B cell (primary cell): Measurements from ENCODE around the gene EDARADD. TPM values are rescaled to one million over a fixed set of nuclear protein-coding genes. Genes with fewer than 3 reads are reported as not detected.
A peak's percentile ranks its signal among the peaks of the same experiment; 100 is the strongest.

Experiments
- ATAC-seq: fragments of 200-7000 bp; cut with Tn5 transposase; one replicate; pipeline ENCODE4 v1.10.0; 2021; ENCODE audit warnings: low read depth, mild to moderate bottlenecking, moderate number of reproducible peaks, moderate library complexity
- CTCF ChIA-PET: fragments of 350-600 bp; sonication (Branson Sonifier 250); formaldehyde crosslinking; loops from one replicate; lab custom pipeline; 2021; ENCODE audit warnings: antibody characterized with exemption, inconsistent platforms; lab: Charles Lee
- POLR2A ChIA-PET: fragments of 350-600 bp; sonication (Branson Sonifier 250); formaldehyde crosslinking; loops from one replicate; lab custom pipeline; 2021; ENCODE audit warnings: antibody characterized with exemption; lab: Charles Lee
- DNase-seq: peaks from one replicate; pipeline ENCODE4 v3.0.0; 2013
- H2AFZ ChIP-seq: 2 replicates; pipeline ENCODE4 v1.6.1; 2012; ENCODE audit warnings: mild to moderate bottlenecking, low read depth, low read length; ENCODE audit not compliant: insufficient read depth, poor library complexity, severe bottlenecking
- H3K27ac ChIP-seq, 2 donors: 1 replicate in 1 of 2; 2 replicates in 1 of 2; pipeline ENCODE4 v1.5.1; 2012 to 2013; ENCODE audit warnings: low read length in 2 of 2, mild to moderate bottlenecking in 2 of 2, moderate library complexity in 1 of 2
- H3K27me3 ChIP-seq, 4 experiments: fragments of 200-600 bp in 1 of 4; sonication (generic) in 1 of 4; replicated peaks in 1 of 4; 1 replicate in 2 of 4; 2 replicates in 2 of 4; pipeline versions ENCODE4 v1.6.1 to v1.7.0; 2013 to 2016; ENCODE audit warnings: low read length in 3 of 4, mild to moderate bottlenecking in 2 of 4, mixed read lengths in 1 of 4, moderate library complexity in 1 of 4; ENCODE audit not compliant: insufficient read depth in 4 of 4, control insufficient read depth in 3 of 4; ENCODE audit errors: control extremely low read depth in 1 of 4
- H3K36me3 ChIP-seq, 2 experiments: replicated peaks in 1 of 2; 1 replicate in 1 of 2; 2 replicates in 1 of 2; pipeline versions ENCODE4 v1.6.1 to v1.7.1; 2013; ENCODE audit warnings: low read length in 1 of 2; ENCODE audit not compliant: insufficient read depth in 2 of 2, control insufficient read depth in 1 of 2; ENCODE audit errors: control extremely low read depth in 1 of 2, extremely low read depth in 1 of 2
- H3K4me1 ChIP-seq, 2 donors: fragments of 200-600 bp in 1 of 2; sonication (generic) in 1 of 2; 1 replicate in 1 of 2; 2 replicates in 1 of 2; pipeline versions ENCODE4 v1.5.1 to v1.6.1; 2013 to 2017; ENCODE audit warnings: low read length in 2 of 2; ENCODE audit not compliant: control insufficient read depth in 2 of 2, insufficient read depth in 2 of 2
- H3K4me2 ChIP-seq: replicated peaks from 2 replicates; pipeline ENCODE3; 2012; ENCODE audit warnings: mild to moderate bottlenecking, low read depth, low read length; ENCODE audit not compliant: poor library complexity, severe bottlenecking
- H3K4me3 ChIP-seq, 5 experiments: fragments of 200-600 bp in 1 of 5; sonication (generic) in 1 of 5; 1 replicate in 3 of 5; 2 replicates in 2 of 5; pipeline versions ENCODE4 v1.5.1 to v1.7.0; 2011 to 2016; ENCODE audit warnings: low read length in 4 of 5, mild to moderate bottlenecking in 4 of 5, low read depth in 2 of 5, control low read depth in 1 of 5, moderate library complexity in 1 of 5; ENCODE audit not compliant: insufficient read depth in 1 of 5; ENCODE audit errors: control extremely low read depth in 1 of 5, extremely low read depth in 1 of 5
- H3K79me2 ChIP-seq: fragments of 200-600 bp; sonication (generic); one replicate; pipeline ENCODE4 v1.6.0; 2016; ENCODE audit warnings: low read length; ENCODE audit not compliant: control insufficient read depth, insufficient read depth
- H3K9ac ChIP-seq: fragments of 200-600 bp; sonication (generic); 2 replicates; pipeline ENCODE4 v1.6.1; 2017; ENCODE audit warnings: mild to moderate bottlenecking, low read length, moderate library complexity
- H3K9me3 ChIP-seq, 3 donors: one replicate each; pipeline versions ENCODE4 v1.6.1 to v1.7.1; 2013; ENCODE audit warnings: low read length in 2 of 3; ENCODE audit not compliant: control insufficient read depth in 2 of 3, insufficient read depth in 1 of 3; ENCODE audit errors: control extremely low read depth in 1 of 3
- H4K20me1 ChIP-seq: 2 replicates; pipeline ENCODE4 v1.6.0; 2012; ENCODE audit warnings: mild to moderate bottlenecking, low read length; ENCODE audit not compliant: insufficient read depth, control insufficient read depth, poor library complexity, severe bottlenecking
- H3K27ac Mint-ChIP-seq: one replicate; pipeline ENCODE4 v1.8.0; 2021; ENCODE audit warnings: mixed read lengths
- H3K27me3 Mint-ChIP-seq: one replicate; pipeline ENCODE4 v1.8.0; 2021; ENCODE audit warnings: mixed read lengths
- H3K4me1 Mint-ChIP-seq: one replicate; pipeline ENCODE4 v1.8.0; 2021; ENCODE audit warnings: mixed read lengths
- H3K4me3 Mint-ChIP-seq: one replicate; pipeline ENCODE4 v1.8.0; 2021; ENCODE audit warnings: mixed read lengths
- H3K9me3 Mint-ChIP-seq: one replicate; pipeline ENCODE4 v1.8.0; 2022; ENCODE audit warnings: mixed read lengths; ENCODE audit not compliant: insufficient read depth
- CTCF ChIP-seq: fragments of 200-600 bp; IDR thresholded peaks from one replicate; pipeline ENCODE4 v1.8.0; 2022; ENCODE audit warnings: antibody characterized with exemption, mild to moderate bottlenecking
- EZH2 ChIP-seq: IDR thresholded peaks from 2 replicates; pipeline ENCODE4 v1.6.1; 2012; ENCODE audit warnings: borderline replicate concordance, low read depth, mild to moderate bottlenecking, moderate library complexity, low read length; ENCODE audit not compliant: insufficient read depth, poor library complexity, severe bottlenecking
- WGBS: methylation state at CpG from one replicate; pipeline ENCODE4 v1.1.5; 2013; ENCODE audit warnings: missing lambda C conversion rate; ENCODE audit not compliant: insufficient coverage; 5-methylcytosine and 5-hydroxymethylcytosine counted together
- intact Hi-C: fragments of 100-400 bp; cut with micrococcal nuclease; formaldehyde crosslinking; loops from one replicate; pipeline ENCODE4 v1.10.0; 2022
- polyA plus RNA-seq: library from polyadenylated mRNA; depleted of rRNA; stranded (reverse); fragments of >200 nt; gene quantifications from 2 replicates; pipeline ENCODE4 v1.2.3, GENCODE V29; 2012
- total RNA-seq, 2 donors: library from RNA; stranded (reverse); fragments of 120-200 nt in 1 of 2; gene quantifications; 1 replicate in 1 of 2; 2 replicates in 1 of 2; pipeline versions ENCODE4 v1.2.3 to v1.2.4, GENCODE V29; 2013 to 2022

Gene EDARADD
- total and polyA plus RNA-seq, 2 donors (not counting 1 experiment from before 2014, with no cell fraction given): 0.15 TPM; not detected in 1

GRCh38 chr1:236532850-236533249 lies 138.8 kb downstream of the EDARADD start:
- no peak for TF ChIP-seq CTCF
- TF ChIP-seq EZH2: no peak
- no peak overlapping the region for H3K4me3 Mint-ChIP-seq
- Histone ChIP-seq H3K79me2 (peaks cover 32% of the 10 kb centered on the region), H3K27me3 (no peaks in the 10 kb centered on the region), H3K9me3 (no peaks in the 10 kb centered on the region), H2AFZ (no peak overlapping the region), H3K4me1 (peaks cover 10 to 13% of the 10 kb centered on the region in 2 donors), H3K9ac (no peak overlapping the region), H3K36me3 (peaks cover 0 to 10% of the 10 kb centered on the region in 2 experiments), H3K4me3 (no peak overlapping the region), H3K4me2 (no peak overlapping the region), H3K27ac (no peak overlapping the region), H4K20me1 (no peaks in the 10 kb centered on the region)
- CTCF ChIA-PET: no interaction called here
- no peaks in the 10 kb centered on the region for H3K27me3 Mint-ChIP-seq
- H3K9me3 Mint-ChIP-seq: no peaks in the 10 kb centered on the region
- 95% methylated on average over 4 of the region's 4 CpGs for WGBS
- DNase-seq: no peak
- POLR2A ChIA-PET: no interaction called here
- intact Hi-C loops: no loop called here
- ATAC-seq: no peak
- H3K27ac Mint-ChIP-seq: no peak overlapping the region
- H3K4me1 Mint-ChIP-seq: peaks cover 24% of the 10 kb centered on the region

- CTCF ChIA-PET: no interaction called here
- H3K27me3 ChIP-seq: no peaks in the 10 kb centered on the region
- WGBS: 77% methylated on average over 3 of the region's 4 CpGs
- no peaks in the 10 kb centered on the region for H3K9me3 Mint-ChIP-seq
- peaks cover 10 to 13% of the 10 kb centered on the region in 2 donors for H3K4me1 ChIP-seq
- peaks cover 24% of the 10 kb centered on the region for H3K4me1 Mint-ChIP-seq
- intact Hi-C loops: no loop called here
- H3K4me2 ChIP-seq: no peak overlapping the region
- DNase-seq (no peak), ATAC-seq (no peak)
- H2AFZ ChIP-seq: no peak overlapping the region
- TF ChIP-seq CTCF (no peak), EZH2 (no peak)
- H3K27ac ChIP-seq: no peak overlapping the region
- no peaks in the 10 kb centered on the region for H3K9me3 ChIP-seq
- H3K4me3 ChIP-seq: no peak overlapping the region
- H3K4me3 Mint-ChIP-seq: no peak overlapping the region
- H4K20me1 ChIP-seq: no peaks in the 10 kb centered on the region
- H3K79me2 ChIP-seq: peaks cover 24% of the 10 kb centered on the region
- POLR2A ChIA-PET: interaction anchor here (0.6 to 0.7 kb wide), 2 partner anchors 691 to 807 kb away, joined by 5 to 6 read pairs; no protein-coding TSS in a partner anchor
- no peaks in the 10 kb centered on the region for H3K27me3 Mint-ChIP-seq
- H3K27ac Mint-ChIP-seq: peak overlapping the region; percentile 20
- no peak overlapping the region for H3K9ac ChIP-seq
- peaks cover 0 to 23% of the 10 kb centered on the region in 2 experiments for H3K36me3 ChIP-seq
Measured at GRCh38 chr1:236534151-236534651, 140.1 kb downstream of the EDARADD start.
